H1 (cell line): ENCODE results near the gene VWA1. TPM values are rescaled to one million over a fixed set of nuclear protein-coding genes. Genes with fewer than 3 reads are reported as not detected.
A peak's percentile ranks its signal among the peaks of the same experiment; 100 is the strongest.

Experiments
- BACH1 ChIP-seq: IDR thresholded peaks from 2 replicates; pipeline ENCODE4 v1.6.1; 2012; ENCODE audit warnings: low read length, improper control_type of control experiment
- BRCA1 ChIP-seq: IDR thresholded peaks from 2 replicates; pipeline ENCODE4 v1.6.1; 2012; ENCODE audit warnings: low read depth, low read length, improper control_type of control experiment
- GABPA ChIP-seq: IDR thresholded peaks from 2 replicates; pipeline ENCODE4 v1.6.1; 2011; ENCODE audit warnings: mild to moderate bottlenecking, low read length, moderate library complexity, borderline replicate concordance; ENCODE audit not compliant: insufficient read depth
- JUND ChIP-seq: IDR thresholded peaks from 2 replicates; pipeline ENCODE4 v1.6.1; 2011; ENCODE audit warnings: mild to moderate bottlenecking, improper control_type of control experiment, low read length
- NANOG ChIP-seq: IDR thresholded peaks from 2 replicates; pipeline ENCODE4 v1.6.1; 2011; ENCODE audit warnings: low read length, low read depth, mild to moderate bottlenecking, inconsistent platforms; ENCODE audit not compliant: insufficient read depth, poor library complexity, severe bottlenecking
- NRF1 ChIP-seq: IDR thresholded peaks from 2 replicates; pipeline ENCODE4 v1.6.1; 2011; ENCODE audit warnings: mild to moderate bottlenecking, low read depth, low read length, improper control_type of control experiment
- PHF8 ChIP-seq: fragments of 200-600 bp; sonication (generic); conservative IDR thresholded peaks from 2 replicates; pipeline ENCODE4 v1.7.1; 2012; ENCODE audit warnings: low read depth, mild to moderate bottlenecking, inconsistent platforms, low read length, moderate library complexity
- POLR2A ChIP-seq, 2 experiments: IDR thresholded peaks; 1 replicate in 1 of 2; 2 replicates in 1 of 2; pipeline ENCODE4 v1.6.1; 2011; ENCODE audit warnings: low read depth in 2 of 2, low read length in 2 of 2, mild to moderate bottlenecking in 2 of 2; ENCODE audit errors: control extremely low read depth in 1 of 2
- POLR2AphosphoS5 ChIP-seq: IDR thresholded peaks from 2 replicates; pipeline ENCODE4 v1.6.1; 2011; ENCODE audit warnings: low read depth, low read length
- RBBP5 ChIP-seq: IDR thresholded peaks from 2 replicates; pipeline ENCODE4 v1.7.1; 2012; ENCODE audit warnings: low read depth, mild to moderate bottlenecking, inconsistent platforms, low read length, moderate library complexity, borderline replicate concordance
- SIRT6 ChIP-seq: IDR thresholded peaks from one replicate; pipeline ENCODE4 v1.7.1; 2012; ENCODE audit warnings: low read length, inconsistent platforms
- SP4 ChIP-seq: IDR thresholded peaks from 2 replicates; pipeline ENCODE4 v1.6.1; 2012; ENCODE audit warnings: low read length, inconsistent platforms
- SUZ12 ChIP-seq: fragments of 200-600 bp; sonication (generic); IDR thresholded peaks from 2 replicates; pipeline ENCODE4 v1.6.1; 2012; ENCODE audit warnings: mild to moderate bottlenecking, inconsistent platforms, low read length, moderate library complexity, mixed read lengths
- TAF1 ChIP-seq: IDR thresholded peaks from 2 replicates; pipeline ENCODE4 v1.6.1; 2011; ENCODE audit warnings: mild to moderate bottlenecking, low read depth, low read length
- TCF12 ChIP-seq: IDR thresholded peaks from 2 replicates; pipeline ENCODE4 v1.6.1; 2011; ENCODE audit warnings: low read depth, mild to moderate bottlenecking, low read length
- TEAD4 ChIP-seq: IDR thresholded peaks from 2 replicates; pipeline ENCODE4 v1.6.1; 2012; ENCODE audit warnings: low read depth, low read length, inconsistent platforms, mixed read lengths
- YY1 ChIP-seq: IDR thresholded peaks from 2 replicates; pipeline ENCODE4 v1.6.1; 2011; ENCODE audit warnings: low read depth, mild to moderate bottlenecking, low read length
- ZNF274 ChIP-seq: IDR thresholded peaks from 2 replicates; pipeline ENCODE4 v1.7.0; 2012; ENCODE audit warnings: low read length, borderline replicate concordance; ENCODE audit errors: extremely low read depth
- polyA plus RNA-seq, 7 experiments: library from polyadenylated mRNA; depleted of rRNA in 3 of 7; stranded (reverse) in 5 of 7; unstranded in 2 of 7; fragments of >200 nt in 5 of 7; fragments of 200-250 nt in 2 of 7; gene quantifications; 1 replicate in 5 of 7; 2 replicates in 1 of 7; 4 replicates in 1 of 7; pipeline versions ENCODE4 v1.2.1 to v1.2.3, GENCODE V29; 2011 to 2013; ENCODE audit warnings: missing spikeins in 2 of 7, mixed read lengths in 2 of 7
- total RNA-seq: library from RNA; stranded (reverse); fragmentation: NEBNext Ultra II Directional; extraction: Animal tissue kit (Norgen Biotek cat#: 25700); gene quantifications from 2 replicates; pipeline ENCODE4 v1.2.1, GENCODE V29; 2021
- TF ChIP-seq, protein P1 (sequence below), 3 experiments: IDR thresholded peaks; 1 replicate in 2 of 3; 2 replicates in 1 of 3; pipeline versions ENCODE4 v1.5.1 to v1.6.1; 2011; ENCODE audit warnings: low read length in 3 of 3, mild to moderate bottlenecking in 3 of 3, inconsistent platforms in 2 of 3, low read depth in 1 of 3, moderate library complexity in 1 of 3; ENCODE audit not compliant: insufficient read depth in 1 of 3; ENCODE audit errors: control extremely low read depth in 1 of 3
- TF ChIP-seq, protein P2 (sequence below): IDR thresholded peaks from 2 replicates; pipeline ENCODE4 v1.6.1; 2011; ENCODE audit warnings: low read depth, mild to moderate bottlenecking, low read length; ENCODE audit not compliant: insufficient read depth

VWA1 gene
- total and polyA plus RNA-seq, 2 of the 8 experiments (the other 6 are each of a cell fraction or from before 2014, with no cell fraction given): 16.0 to 36.6 TPM

DNA sequence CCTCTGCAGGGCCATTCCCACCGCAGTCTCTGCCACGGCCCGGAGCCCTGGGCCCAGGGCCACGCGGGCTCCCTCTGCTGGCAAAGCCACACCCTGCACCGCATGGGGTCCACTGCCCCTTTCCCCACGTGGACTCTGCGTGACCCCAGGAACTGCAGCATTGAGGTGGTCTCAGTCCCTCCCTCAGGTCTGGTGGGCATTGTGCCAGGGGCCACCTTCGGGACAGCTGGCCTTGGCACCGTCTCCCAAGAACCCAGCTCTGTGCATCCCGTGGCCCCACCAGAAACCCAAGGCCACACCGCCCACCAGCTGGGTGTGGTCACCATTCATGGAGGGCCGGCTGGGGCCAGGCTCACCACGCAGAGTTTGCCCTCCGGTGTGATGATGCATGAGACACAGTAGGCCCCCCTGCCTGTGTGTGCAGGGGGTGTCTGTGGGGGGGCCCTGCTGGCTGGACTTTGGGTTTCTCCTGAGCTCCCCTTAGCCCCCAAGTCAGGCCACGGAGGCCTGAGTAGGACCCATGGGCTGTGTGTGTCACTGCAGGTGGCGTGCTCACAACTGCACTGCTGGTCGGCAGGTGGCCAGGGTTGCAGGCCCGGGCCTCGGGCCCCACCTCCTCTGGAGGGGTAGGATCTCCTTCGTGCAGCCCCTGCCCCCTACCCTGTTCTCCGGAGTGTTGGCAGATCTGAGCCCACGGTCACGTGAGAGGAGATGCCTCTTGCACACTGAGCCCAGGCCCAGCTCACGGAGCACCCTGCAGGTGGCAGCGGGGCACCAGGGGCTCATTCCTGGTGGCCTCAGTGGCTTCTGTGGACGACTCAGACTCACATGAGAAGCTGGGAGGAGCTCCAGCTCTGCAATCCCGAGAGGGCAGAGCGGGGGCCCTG, 5.8 kb downstream of the VWA1 start (continued):
- TF ChIP-seq NRF1 (no peak), SUZ12 (no peak), NANOG (no peak), POLR2AphosphoS5 (no peak), SIRT6 (no peak), GABPA (peak; percentile 77; the same call in 1 of the 2 replicates), TEAD4 (no peak), BRCA1 (no peak), RBBP5 (no peak), POLR2A (IDR thresholded peaks at IDR 0.05; ENCODE audit: control extremely low read depth in 1 of 2, low read depth in 2 of 2, low read length in 2 of 2) (no peak), TAF1 (no peak), BACH1 (no peak; the same call in 1 of the 2 replicates), YY1 (0 out of 2 replicates have a peak, but pooled peaks have one; percentile 13), TCF12 (no peak), ZNF274 (no peak), SP4 (no peak), JUND (no peak), PHF8 (no peak)
- TF ChIP-seq, protein P1, sequence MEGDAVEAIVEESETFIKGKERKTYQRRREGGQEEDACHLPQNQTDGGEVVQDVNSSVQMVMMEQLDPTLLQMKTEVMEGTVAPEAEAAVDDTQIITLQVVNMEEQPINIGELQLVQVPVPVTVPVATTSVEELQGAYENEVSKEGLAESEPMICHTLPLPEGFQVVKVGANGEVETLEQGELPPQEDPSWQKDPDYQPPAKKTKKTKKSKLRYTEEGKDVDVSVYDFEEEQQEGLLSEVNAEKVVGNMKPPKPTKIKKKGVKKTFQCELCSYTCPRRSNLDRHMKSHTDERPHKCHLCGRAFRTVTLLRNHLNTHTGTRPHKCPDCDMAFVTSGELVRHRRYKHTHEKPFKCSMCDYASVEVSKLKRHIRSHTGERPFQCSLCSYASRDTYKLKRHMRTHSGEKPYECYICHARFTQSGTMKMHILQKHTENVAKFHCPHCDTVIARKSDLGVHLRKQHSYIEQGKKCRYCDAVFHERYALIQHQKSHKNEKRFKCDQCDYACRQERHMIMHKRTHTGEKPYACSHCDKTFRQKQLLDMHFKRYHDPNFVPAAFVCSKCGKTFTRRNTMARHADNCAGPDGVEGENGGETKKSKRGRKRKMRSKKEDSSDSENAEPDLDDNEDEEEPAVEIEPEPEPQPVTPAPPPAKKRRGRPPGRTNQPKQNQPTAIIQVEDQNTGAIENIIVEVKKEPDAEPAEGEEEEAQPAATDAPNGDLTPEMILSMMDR (IDR thresholded peaks at IDR 0.05; ENCODE audit: control extremely low read depth in 1 of 3, insufficient read depth in 1 of 3, low read depth in 1 of 3, low read length in 3 of 3): peak in 2 of 3 experiments; percentile 73 to 76; a peak in 3 of 4 replicates
- TF ChIP-seq, protein P2, sequence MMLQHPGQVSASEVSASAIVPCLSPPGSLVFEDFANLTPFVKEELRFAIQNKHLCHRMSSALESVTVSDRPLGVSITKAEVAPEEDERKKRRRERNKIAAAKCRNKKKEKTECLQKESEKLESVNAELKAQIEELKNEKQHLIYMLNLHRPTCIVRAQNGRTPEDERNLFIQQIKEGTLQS: 0 out of 2 replicates have a peak, but pooled peaks have one; percentile 9
